Measurements from ENCODE around the gene NAPB.

NAPB gene

DNA sequence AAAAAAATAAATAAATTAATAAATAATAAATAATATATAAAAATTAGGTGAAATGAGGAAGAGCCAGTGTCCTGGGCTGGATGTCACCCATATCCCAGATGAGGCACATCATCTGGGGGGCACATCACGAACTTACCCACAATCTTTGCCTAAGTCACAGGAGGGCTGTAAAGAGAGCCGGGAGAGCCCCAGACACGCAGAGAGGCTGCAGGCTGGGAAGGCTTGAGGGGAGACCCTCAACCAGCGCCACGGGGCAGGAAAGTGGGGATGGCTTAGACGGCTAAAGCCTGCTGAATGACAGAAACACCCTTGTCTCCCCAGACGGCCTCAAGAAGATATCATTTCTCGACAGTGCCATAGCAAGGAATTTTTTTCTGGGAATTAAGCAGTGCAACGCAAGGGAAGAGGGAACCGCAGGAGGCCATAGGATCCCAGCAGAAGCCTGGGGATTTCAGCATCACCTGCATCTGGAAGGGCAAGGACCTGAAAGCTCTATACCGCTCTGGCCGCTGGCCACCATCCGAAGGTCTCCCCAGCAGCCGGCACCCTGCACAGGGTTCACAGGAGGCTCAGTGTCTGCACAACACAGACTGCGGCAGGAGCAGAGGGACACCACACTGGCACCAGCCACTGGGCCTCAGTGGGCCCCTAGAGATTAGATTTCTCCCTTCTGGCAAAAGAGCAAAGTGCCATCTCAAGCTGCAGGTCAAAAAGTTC, 93.5 kb downstream of the NAPB start:
- TF ChIP-seq CTCF (conservative IDR thresholded peaks at IDR 0.05; ENCODE audit: low read length): no peak
- no peak overlapping the region for H3K4me3 ChIP-seq (ENCODE audit: low read length)
- DNase-seq (ENCODE audit: low read depth): no peak

GRCh38 chr20:23326774-23327173, 94.5 kb downstream of the NAPB start:
- no peak overlapping the region for H3K4me3 ChIP-seq (ENCODE audit: low read length)
- no peak for DNase-seq (ENCODE audit: low read depth)
- TF ChIP-seq CTCF (conservative IDR thresholded peaks at IDR 0.05; ENCODE audit: low read length): no peak

DNA sequence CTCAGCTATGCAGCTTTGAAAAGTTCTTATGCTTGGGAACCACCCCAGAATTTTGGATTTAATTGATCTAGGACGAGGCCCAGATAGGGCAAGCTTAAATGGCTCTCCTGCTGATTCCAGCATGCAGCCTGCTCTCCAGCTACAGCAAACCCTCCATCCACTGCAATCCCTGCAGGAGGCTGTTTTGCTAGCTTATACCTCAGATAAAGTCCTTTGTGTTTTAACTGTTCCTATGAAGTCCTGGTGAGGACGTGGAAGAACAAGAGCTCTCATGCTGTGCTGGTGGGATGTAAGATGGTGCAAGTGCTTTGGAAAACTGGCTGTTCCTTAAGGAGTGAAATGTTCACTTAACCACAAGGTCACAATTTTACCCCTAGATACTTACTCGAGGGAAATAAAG, 96.2 kb downstream of the NAPB start:
- no peak overlapping the region for H3K4me3 ChIP-seq (ENCODE audit: low read length)
- DNase-seq (ENCODE audit: low read depth): no peak
- no peak for TF ChIP-seq CTCF (conservative IDR thresholded peaks at IDR 0.05; ENCODE audit: low read length)
